Right lobe of liver (tissue), 4 donors: ENCODE measurements around the gene SIL1.

Experiments used
- POLR2A ChIP-seq: fragments of 450-650 bp; IDR thresholded peaks from one replicate; pipeline ENCODE4 v1.6.1; 2017; ENCODE audit warnings: antibody characterized with exemption, mild to moderate bottlenecking
- TF ChIP-seq, protein P1 (sequence below), 4 donors: fragments of 200-600 bp in 3 of 4; fragments of 450-650 bp in 1 of 4; IDR thresholded peaks; one replicate each; pipeline versions ENCODE4 v1.5.1 to v1.8.0; 2016 to 2022; ENCODE audit warnings: antibody characterized with exemption in 4 of 4, mild to moderate bottlenecking in 2 of 4
- donor health status: DM: no; HTN: no; CAD: no.
- donor health status: DM: no; HTN: no; CAD: no.
- donor health status: DM: no; HTN: yes; CAD: no.

DNA sequence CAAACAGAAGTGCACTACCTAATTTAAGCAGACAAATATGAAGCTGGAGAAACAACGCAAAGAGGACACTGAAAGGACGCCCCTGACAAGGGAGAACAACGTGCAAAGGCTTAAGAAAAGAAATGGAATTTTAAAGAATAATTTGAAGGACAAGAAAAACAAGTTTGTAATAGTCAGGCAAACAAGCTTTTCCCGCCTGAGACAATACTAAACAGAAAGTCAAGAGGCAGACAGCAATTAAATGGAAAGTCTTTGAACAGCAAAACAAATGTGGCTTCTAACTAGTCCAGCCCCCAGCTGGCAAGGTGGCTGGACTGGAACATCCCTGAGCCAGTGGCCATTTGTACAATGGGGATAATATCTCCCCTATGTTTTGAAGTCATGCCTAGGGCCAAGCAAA is 63.3 kb downstream of the SIL1 start:
- TF ChIP-seq, protein P1, sequence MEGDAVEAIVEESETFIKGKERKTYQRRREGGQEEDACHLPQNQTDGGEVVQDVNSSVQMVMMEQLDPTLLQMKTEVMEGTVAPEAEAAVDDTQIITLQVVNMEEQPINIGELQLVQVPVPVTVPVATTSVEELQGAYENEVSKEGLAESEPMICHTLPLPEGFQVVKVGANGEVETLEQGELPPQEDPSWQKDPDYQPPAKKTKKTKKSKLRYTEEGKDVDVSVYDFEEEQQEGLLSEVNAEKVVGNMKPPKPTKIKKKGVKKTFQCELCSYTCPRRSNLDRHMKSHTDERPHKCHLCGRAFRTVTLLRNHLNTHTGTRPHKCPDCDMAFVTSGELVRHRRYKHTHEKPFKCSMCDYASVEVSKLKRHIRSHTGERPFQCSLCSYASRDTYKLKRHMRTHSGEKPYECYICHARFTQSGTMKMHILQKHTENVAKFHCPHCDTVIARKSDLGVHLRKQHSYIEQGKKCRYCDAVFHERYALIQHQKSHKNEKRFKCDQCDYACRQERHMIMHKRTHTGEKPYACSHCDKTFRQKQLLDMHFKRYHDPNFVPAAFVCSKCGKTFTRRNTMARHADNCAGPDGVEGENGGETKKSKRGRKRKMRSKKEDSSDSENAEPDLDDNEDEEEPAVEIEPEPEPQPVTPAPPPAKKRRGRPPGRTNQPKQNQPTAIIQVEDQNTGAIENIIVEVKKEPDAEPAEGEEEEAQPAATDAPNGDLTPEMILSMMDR (IDR thresholded peaks at IDR 0.05), result no peak
- no peak for TF ChIP-seq POLR2A
